Thymus (tissue), 11 donors: Measurements from ENCODE around the gene PER3. TPM values are rescaled to one million over a fixed set of nuclear protein-coding genes. Genes with fewer than 3 reads are reported as not detected.

ENCODE experiments used
- DNase-seq, 9 donors: peaks; one replicate each; pipeline ENCODE4 v3.0.0-alpha.2; 2013; ENCODE audit warnings: low spot score in 9 of 9, low read depth in 6 of 9, missing footprints in 1 of 9
- H3K27ac ChIP-seq, 2 donors: one replicate each; pipeline ENCODE4 v1.5.1; 2013; ENCODE audit warnings: control low read depth in 1 of 2, low read depth in 1 of 2, low read length in 1 of 2, mild to moderate bottlenecking in 1 of 2, moderate library complexity in 1 of 2
- H3K27me3 ChIP-seq, 2 donors: one replicate each; pipeline ENCODE4 v1.5.1; 2013; ENCODE audit warnings: low read length in 1 of 2; ENCODE audit not compliant: control insufficient read depth in 2 of 2, insufficient read depth in 1 of 2
- H3K36me3 ChIP-seq, 2 donors: one replicate each; pipeline ENCODE4 v1.5.1; 2013; ENCODE audit warnings: low read length in 1 of 2, mild to moderate bottlenecking in 1 of 2, moderate library complexity in 1 of 2; ENCODE audit not compliant: control insufficient read depth in 2 of 2, insufficient read depth in 2 of 2
- H3K4me1 ChIP-seq, 2 donors: one replicate each; pipeline ENCODE4 v1.5.1; 2013; ENCODE audit warnings: low read length in 2 of 2; ENCODE audit not compliant: control insufficient read depth in 2 of 2, insufficient read depth in 2 of 2
- H3K4me3 ChIP-seq, 2 donors: one replicate each; pipeline ENCODE4 v1.5.1; 2013; ENCODE audit warnings: low read length in 2 of 2, control low read depth in 1 of 2, mild to moderate bottlenecking in 1 of 2
- H3K9me3 ChIP-seq, 2 donors: one replicate each; pipeline ENCODE4 v1.5.1; 2013; ENCODE audit warnings: low read length in 1 of 2, mild to moderate bottlenecking in 1 of 2; ENCODE audit not compliant: control insufficient read depth in 2 of 2, insufficient read depth in 1 of 2
- WGBS: extraction: QIAGEN DNeasy Blood & Tissue Kit; methylation state at CpG from one replicate; pipeline ENCODE4 v1.1.7; 2013; 5-methylcytosine and 5-hydroxymethylcytosine counted together
- polyA plus RNA-seq: library from polyadenylated mRNA; stranded (reverse); fragments of 200-250 nt; gene quantifications from one replicate; pipeline ENCODE4 v1.2.3, GENCODE V29; 2013
- total RNA-seq: library from RNA; stranded (reverse); fragments of 120-200 nt; gene quantifications from one replicate; pipeline ENCODE4 v1.2.4, GENCODE V29; 2013
- donor health status: healthy.

PER3 gene
- total and polyA plus RNA-seq, 2 donors = 1.5 to 4.4 TPM

DNA sequence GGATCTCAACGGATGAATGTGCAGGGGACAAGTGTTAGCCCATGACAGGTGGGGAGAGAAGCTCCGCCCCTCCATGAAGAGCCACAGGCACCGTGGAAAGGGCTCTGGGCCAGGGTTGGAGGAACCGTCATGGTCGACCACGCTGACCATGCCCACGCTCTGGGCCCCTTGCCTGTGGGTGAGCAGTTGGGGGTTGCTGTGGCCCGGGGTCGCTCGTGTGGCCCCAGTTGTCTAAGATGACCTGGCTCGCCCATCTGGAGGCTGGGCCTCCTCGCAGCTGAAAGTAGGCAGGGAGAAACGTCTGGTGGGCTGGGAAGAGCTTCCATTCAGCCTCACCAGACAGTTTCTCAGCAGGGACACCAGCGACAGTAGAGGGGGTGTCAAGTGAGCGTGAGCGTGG is 81.9 kb downstream of the PER3 start:
- WGBS = 93% methylated on average over 16 of the region's 16 CpGs
- no peak overlapping the region for H3K27ac ChIP-seq
- H3K27me3 ChIP-seq = no peaks in the 10 kb centered on the region
- DNase-seq = no peak
- peaks cover 0 to 1% of the 10 kb centered on the region in 2 donors for H3K9me3 ChIP-seq
- H3K4me3 ChIP-seq = no peak overlapping the region
- H3K4me1 ChIP-seq = no peaks in the 10 kb centered on the region
- H3K36me3 ChIP-seq = no peaks in the 10 kb centered on the region

DNA sequence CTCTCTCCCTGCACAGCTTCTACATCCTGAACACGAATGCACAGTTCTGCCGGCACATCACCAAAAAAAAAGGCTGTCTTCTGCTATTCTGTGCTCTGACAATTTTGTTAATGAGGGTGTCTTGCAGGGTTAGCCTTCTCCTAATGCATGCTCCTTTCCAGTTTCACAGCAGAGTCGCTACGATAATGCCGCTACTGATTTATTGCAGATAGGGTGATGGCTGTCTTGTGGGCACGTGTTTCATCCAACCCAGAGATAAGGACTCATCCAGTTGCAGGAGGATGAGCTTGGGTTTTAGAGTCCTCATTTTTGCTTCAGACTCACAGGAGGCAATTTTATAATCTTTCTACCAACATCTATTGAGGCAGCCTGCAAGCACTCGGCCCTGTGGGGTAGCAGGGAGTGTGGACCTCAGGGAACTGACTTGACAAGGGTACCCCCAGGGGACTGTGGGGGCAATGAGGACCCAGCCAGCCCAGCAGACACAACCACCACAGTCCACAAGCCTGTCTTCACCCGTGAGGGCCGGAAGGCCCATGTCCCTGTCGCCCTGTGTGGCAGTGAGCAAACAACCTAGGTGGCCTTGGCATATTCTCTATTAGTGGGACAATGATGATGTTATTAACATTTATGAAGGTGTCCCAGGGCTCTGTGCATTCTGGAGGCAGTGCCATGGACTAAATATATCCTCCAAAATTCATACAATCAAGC is 84.1 kb downstream of the PER3 start:
- WGBS = 84% methylated on average over 10 of the region's 10 CpGs
- no peak overlapping the region for H3K4me3 ChIP-seq
- H3K9me3 ChIP-seq = peaks cover 0 to 1% of the 10 kb centered on the region in 2 donors
- H3K27me3 ChIP-seq = no peaks in the 10 kb centered on the region
- DNase-seq = no peak
- no peak overlapping the region for H3K27ac ChIP-seq
- H3K4me1 ChIP-seq = no peaks in the 10 kb centered on the region
- H3K36me3 ChIP-seq = no peaks in the 10 kb centered on the region

DNA sequence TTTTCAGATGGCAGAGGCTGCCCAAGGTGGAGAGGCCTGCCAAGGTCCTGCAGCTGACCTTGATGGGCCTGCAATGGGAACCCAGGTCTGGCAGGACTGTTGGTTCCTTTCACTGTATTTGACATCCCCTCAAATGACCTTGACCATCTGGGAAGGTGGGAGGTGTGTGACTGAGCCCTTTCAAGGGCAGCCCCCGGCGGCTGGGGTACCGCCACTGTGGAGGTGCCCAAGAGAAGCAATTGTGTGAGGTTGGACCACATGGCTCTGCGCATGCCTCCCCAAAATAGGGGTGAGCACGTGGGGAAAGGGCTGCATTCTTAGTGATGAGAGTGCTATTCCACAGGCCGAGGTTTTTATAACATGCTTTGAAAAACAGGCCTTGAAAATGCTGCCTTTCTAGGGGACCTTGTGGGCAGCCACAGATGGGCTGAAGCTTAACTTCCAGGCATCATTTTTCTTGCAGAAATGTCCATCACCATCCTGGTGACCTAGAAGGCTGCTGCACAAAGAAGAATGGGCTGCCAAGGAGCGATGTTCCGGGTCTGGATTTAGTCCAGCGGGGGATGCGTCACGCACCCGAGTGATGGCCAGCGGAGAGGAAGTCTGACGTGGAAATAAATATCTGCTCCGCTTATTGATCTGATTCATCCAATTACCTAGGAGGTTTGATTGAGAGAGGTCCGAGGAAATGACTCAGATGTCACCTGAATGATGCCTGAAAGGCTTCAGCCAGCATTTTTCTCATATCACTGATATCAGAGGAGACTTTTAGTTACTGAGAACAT is 85.2 kb downstream of the PER3 start:
- WGBS = 94% methylated on average over 16 of the region's 16 CpGs
- H3K9me3 ChIP-seq = peaks cover 0 to 1% of the 10 kb centered on the region in 2 donors
- no peak overlapping the region for H3K4me3 ChIP-seq
- H3K36me3 ChIP-seq = no peaks in the 10 kb centered on the region
- DNase-seq = no peak
- H3K27ac ChIP-seq = no peak overlapping the region
- no peaks in the 10 kb centered on the region for H3K27me3 ChIP-seq
- no peaks in the 10 kb centered on the region for H3K4me1 ChIP-seq

DNA sequence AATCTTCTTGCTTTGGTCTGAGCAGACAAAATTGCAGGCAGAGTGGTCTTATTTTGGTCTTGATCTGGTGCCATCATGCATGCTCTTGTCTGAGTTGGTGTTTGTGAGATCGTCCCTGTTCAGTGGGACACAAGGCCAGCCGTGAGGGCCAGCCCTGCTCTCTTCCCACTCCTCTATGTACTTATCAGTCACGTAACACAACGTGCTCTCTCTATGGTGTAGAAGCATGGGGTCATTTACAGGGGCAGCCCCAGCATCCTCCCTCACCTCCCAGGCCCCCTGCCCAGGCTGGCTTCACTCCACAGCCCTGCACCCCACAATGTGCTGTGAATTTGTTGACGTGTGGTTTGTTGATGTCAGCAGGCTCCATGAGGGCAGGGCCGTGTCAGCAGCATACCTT is 87.0 kb downstream of the PER3 start:
- peaks cover 1 to 7% of the 10 kb centered on the region in 2 donors for H3K9me3 ChIP-seq
- no peaks in the 10 kb centered on the region for H3K27me3 ChIP-seq
- H3K4me3 ChIP-seq = no peak overlapping the region
- no peak for DNase-seq
- no peaks in the 10 kb centered on the region for H3K36me3 ChIP-seq
- H3K27ac ChIP-seq = no peak overlapping the region
- WGBS = 94% methylated on average over 6 of the region's 6 CpGs
- H3K4me1 ChIP-seq = no peaks in the 10 kb centered on the region

DNA sequence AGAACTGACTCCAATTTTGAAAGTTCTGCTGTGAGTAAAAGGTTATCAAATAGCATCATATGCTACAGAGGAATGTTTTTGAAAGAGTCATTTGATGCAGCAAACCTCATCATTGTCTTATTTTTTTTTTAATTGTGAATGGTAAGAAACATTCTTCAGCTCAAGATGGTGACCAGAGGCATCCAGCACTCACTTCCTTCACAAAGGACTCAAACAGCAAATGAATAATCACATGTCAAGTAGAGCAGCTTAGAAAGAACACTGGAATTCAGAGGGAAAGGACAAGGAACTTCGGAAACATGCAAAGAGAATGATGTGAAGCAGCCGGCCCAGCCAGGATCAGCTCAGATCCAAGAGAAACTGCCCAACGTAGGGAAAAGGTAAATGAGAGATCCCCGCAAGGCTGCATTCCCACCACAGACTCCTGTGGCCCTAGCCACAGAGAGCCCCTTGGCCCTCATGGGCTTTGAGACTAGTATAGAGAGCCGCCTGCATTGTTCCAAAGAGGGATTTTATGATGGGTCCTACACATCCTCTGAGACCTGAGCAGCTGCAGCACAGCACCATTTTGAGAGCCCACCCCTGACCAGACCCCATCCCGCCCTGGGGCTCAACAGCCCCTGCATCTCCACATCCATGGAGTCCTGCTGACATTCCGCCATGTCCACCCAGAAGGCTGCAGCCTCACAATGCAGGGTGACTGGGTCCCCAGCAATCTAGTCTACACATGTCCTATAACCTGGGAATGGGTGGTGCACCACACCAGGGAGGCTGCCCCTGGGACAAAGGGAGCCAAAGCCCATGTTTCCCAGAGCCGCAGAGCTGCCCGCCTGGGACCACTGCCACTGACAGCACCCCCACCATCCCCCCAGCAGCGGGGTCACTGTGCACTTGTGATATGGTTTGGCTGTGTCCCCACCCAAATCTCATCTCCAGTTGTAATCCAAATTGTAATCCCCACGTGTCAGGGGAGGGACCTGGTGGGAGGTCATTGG is 90.0 kb downstream of the PER3 start:
- no peak overlapping the region for H3K4me3 ChIP-seq
- WGBS = 92% methylated on average over 11 of the region's 11 CpGs
- H3K27ac ChIP-seq = no peak overlapping the region
- no peaks in the 10 kb centered on the region for H3K4me1 ChIP-seq
- no peaks in the 10 kb centered on the region for H3K36me3 ChIP-seq
- no peaks in the 10 kb centered on the region for H3K27me3 ChIP-seq
- peaks cover 0 to 9% of the 10 kb centered on the region in 2 donors for H3K9me3 ChIP-seq
- DNase-seq = no peak

DNA sequence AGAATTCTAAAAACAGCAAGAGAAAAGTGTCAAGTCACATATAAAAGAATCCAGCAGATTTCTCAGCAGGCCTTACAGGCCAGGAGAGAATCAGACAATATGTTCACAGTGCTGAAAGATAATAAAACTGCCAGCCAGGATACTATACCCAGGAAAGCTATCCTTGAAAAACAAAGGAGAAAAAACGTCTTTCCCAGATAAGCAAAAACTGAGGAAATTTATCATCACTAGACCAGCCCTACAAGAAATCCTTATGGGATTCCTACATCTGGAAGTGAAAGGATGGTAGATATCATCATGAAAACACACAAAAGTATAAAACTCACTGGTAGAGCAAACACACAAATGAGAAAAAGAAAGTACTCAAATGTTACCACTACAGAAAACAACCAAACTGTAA is 93.9 kb downstream of the PER3 start:
- Histone ChIP-seq H3K4me1 (no peaks in the 10 kb centered on the region), H3K36me3 (no peaks in the 10 kb centered on the region), H3K4me3 (no peak overlapping the region), H3K27ac (no peak overlapping the region), H3K27me3 (no peaks in the 10 kb centered on the region), H3K9me3 (peaks cover 0 to 9% of the 10 kb centered on the region in 2 donors)
- 72% methylated on average over 1 of the region's 1 CpG for WGBS
- DNase-seq = no peak

DNA sequence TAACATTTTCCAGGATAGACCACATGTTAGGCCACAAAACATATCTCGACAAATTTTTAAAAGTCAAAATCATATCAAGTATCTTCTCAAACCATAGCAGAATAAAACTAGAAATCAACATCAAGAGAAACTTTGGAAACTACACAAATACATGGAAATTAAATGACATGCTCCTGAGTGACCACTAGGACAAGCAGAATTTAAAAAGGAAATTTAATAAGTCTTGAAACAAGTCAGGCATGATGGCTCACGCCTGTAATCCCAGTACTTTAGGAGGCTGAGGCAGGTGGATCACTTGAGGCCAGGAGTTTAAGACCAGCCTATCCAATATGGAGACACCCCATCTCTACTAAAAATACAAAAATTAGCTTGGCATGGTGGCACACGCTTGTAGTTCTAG is 95.1 kb downstream of the PER3 start:
- H3K36me3 ChIP-seq = no peaks in the 10 kb centered on the region
- no peak overlapping the region for H3K27ac ChIP-seq
- no peak for DNase-seq
- no peaks in the 10 kb centered on the region for H3K27me3 ChIP-seq
- no peak overlapping the region for H3K4me3 ChIP-seq
- no peaks in the 10 kb centered on the region for H3K4me1 ChIP-seq
- WGBS = 94% methylated on average over 3 of the region's 3 CpGs
- peaks cover 0 to 9% of the 10 kb centered on the region in 2 donors for H3K9me3 ChIP-seq

DNA sequence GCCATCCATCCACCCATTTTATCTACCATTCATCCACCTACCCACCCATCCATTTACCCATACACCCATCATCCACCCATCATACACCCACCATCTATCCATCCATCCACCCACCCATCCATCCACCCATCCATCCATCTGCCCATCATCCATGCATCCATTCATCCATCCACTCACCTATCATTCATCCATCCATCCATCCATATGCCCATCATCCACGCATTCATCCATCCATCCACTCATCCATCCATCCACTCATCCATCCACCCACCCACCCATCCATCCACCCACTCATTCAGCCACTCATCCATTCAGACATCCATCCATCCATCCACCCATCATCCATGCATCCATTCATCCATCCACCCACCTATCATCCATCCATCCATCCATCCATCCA is 100.7 kb downstream of the PER3 start:
- no peaks in the 10 kb centered on the region for H3K4me1 ChIP-seq
- WGBS = 96% methylated on average over 1 of the region's 1 CpG
- peaks cover 0 to 8% of the 10 kb centered on the region in 2 donors for H3K27me3 ChIP-seq
- H3K36me3 ChIP-seq = no peaks in the 10 kb centered on the region
- no peak for DNase-seq
- no peak overlapping the region for H3K4me3 ChIP-seq
- H3K27ac ChIP-seq = no peak overlapping the region
- no peaks in the 10 kb centered on the region for H3K9me3 ChIP-seq
